GM23338 (cell line): ENCODE measurements around the gene LINGO4. TPM values are rescaled to one million over a fixed set of nuclear protein-coding genes. Genes with fewer than 3 reads are reported as not detected.

Experiments
- ATAC-seq: fragments of 200-7000 bp; cut with Tn5 transposase; 3 replicates; pipeline ENCODE4 v1.9.1; 2020
- DNase-seq: peaks from one replicate; pipeline ENCODE4 v3.0.0-alpha.2; 2015; ENCODE audit warnings: low spot score
- H2AFZ ChIP-seq: fragments of 200-600 bp; sonication (generic); 2 replicates; pipeline ENCODE4 v1.8.0; 2016; ENCODE audit warnings: antibody characterized with exemption, mild to moderate bottlenecking, moderate library complexity
- H3F3A ChIP-seq: fragments of 200-600 bp; sonication (generic); replicated peaks from 2 replicates; pipeline ENCODE4 v1.8.0; 2017; ENCODE audit warnings: antibody characterized with exemption, mixed run types, low read depth
- H3K27ac ChIP-seq: fragments of 200-600 bp; sonication (generic); 2 replicates; pipeline ENCODE4 v1.6.1; 2016; ENCODE audit warnings: low read depth
- H3K27me3 ChIP-seq: fragments of 200-600 bp; sonication (generic); 2 replicates; pipeline ENCODE4 v1.8.0; 2016; ENCODE audit warnings: mild to moderate bottlenecking, mixed run types, moderate library complexity; ENCODE audit not compliant: insufficient read depth
- H3K36me3 ChIP-seq: fragments of 200-600 bp; sonication (generic); 2 replicates; pipeline ENCODE4 v1.8.0; 2016; ENCODE audit warnings: mild to moderate bottlenecking; ENCODE audit not compliant: insufficient read depth
- H3K4me1 ChIP-seq: fragments of 200-600 bp; sonication (generic); 2 replicates; pipeline ENCODE4 v1.8.0; 2016; ENCODE audit warnings: mild to moderate bottlenecking, moderate library complexity; ENCODE audit not compliant: insufficient read depth
- H3K4me2 ChIP-seq: fragments of 200-600 bp; sonication (generic); 2 replicates; pipeline ENCODE4 v1.7.1; 2017; ENCODE audit warnings: mixed run types
- H3K4me3 ChIP-seq: fragments of 200-600 bp; sonication (generic); 2 replicates; pipeline ENCODE4 v1.6.1; 2016; ENCODE audit warnings: mixed run types
- H3K79me2 ChIP-seq: fragments of 200-600 bp; sonication (generic); replicated peaks from 2 replicates; pipeline ENCODE4 v1.8.0; 2017; ENCODE audit warnings: mild to moderate bottlenecking; ENCODE audit not compliant: insufficient read depth
- H3K9me2 ChIP-seq: fragments of 200-600 bp; sonication (generic); 2 replicates; pipeline ENCODE4 v1.8.0; 2017; ENCODE audit not compliant: insufficient read depth
- H4K20me1 ChIP-seq: fragments of 200-600 bp; sonication (generic); replicated peaks from 2 replicates; pipeline ENCODE4 v1.8.0; 2017; ENCODE audit warnings: mild to moderate bottlenecking; ENCODE audit not compliant: insufficient read depth
- H3K27ac Mint-ChIP-seq: 2 replicates; pipeline ENCODE4 v1.8.0; 2020; ENCODE audit warnings: inconsistent platforms, mild to moderate bottlenecking, moderate library complexity, mixed read lengths
- H3K27me3 Mint-ChIP-seq: 3 replicates; pipeline ENCODE4 v1.8.0; 2022; ENCODE audit warnings: low read depth, mild to moderate bottlenecking, moderate library complexity, mixed read lengths, inconsistent platforms; ENCODE audit not compliant: insufficient read depth, poor library complexity
- H3K36me3 Mint-ChIP-seq: 3 replicates; pipeline ENCODE4 v1.8.0; 2021; ENCODE audit warnings: low read depth, mild to moderate bottlenecking, inconsistent platforms, moderate library complexity, mixed read lengths
- H3K4me1 Mint-ChIP-seq: 3 replicates; pipeline ENCODE4 v1.8.0; 2020; ENCODE audit warnings: mild to moderate bottlenecking, inconsistent platforms, mixed read lengths
- H3K4me3 Mint-ChIP-seq: 3 replicates; pipeline ENCODE4 v1.8.0; 2021; ENCODE audit warnings: moderate library complexity, mild to moderate bottlenecking, inconsistent platforms, mixed read lengths
- H3K9me3 Mint-ChIP-seq: 3 replicates; pipeline ENCODE4 v1.8.0; 2020; ENCODE audit warnings: moderate library complexity, mild to moderate bottlenecking, inconsistent platforms, mixed read lengths
- EZH2 ChIP-seq: fragments of 200-600 bp; sonication (generic); IDR thresholded peaks from one replicate; pipeline ENCODE4 v1.8.0; 2017; ENCODE audit warnings: antibody characterized with exemption, mild to moderate bottlenecking, low read depth; ENCODE audit not compliant: unreplicated experiment
- EZH2phosphoT487 ChIP-seq: fragments of 200-600 bp; sonication (generic); IDR thresholded peaks from one replicate; pipeline ENCODE4 v1.8.1; 2018; ENCODE audit warnings: antibody characterized with exemption; ENCODE audit not compliant: unreplicated experiment
- JUNB ChIP-seq: IDR thresholded peaks from one replicate; pipeline ENCODE4 v1.6.1; 2016; ENCODE audit warnings: antibody characterized with exemption; ENCODE audit not compliant: unreplicated experiment
- NANOG ChIP-seq: IDR thresholded peaks from 2 replicates; pipeline ENCODE4 v1.6.1; 2016; ENCODE audit warnings: antibody characterized with exemption, borderline replicate concordance
- POLR2AphosphoS5 ChIP-seq: IDR thresholded peaks from 2 replicates; pipeline ENCODE4 v1.6.1; 2016; ENCODE audit warnings: antibody characterized with exemption, low read depth
- STAT1 ChIP-seq: IDR thresholded peaks from one replicate; pipeline ENCODE4 v1.6.1; 2016; ENCODE audit warnings: antibody characterized with exemption; ENCODE audit not compliant: unreplicated experiment
- ZNF114 ChIP-seq: fragments of 250-450 bp; sonication (Bioruptor Pico); IDR thresholded peaks from 2 replicates; pipeline ENCODE4 v1.5.0; 2020; ENCODE audit warnings: mild to moderate bottlenecking, moderate library complexity
- polyA plus RNA-seq: library from polyadenylated mRNA; unstranded; fragments of >200 nt; fragmentation: Nextera tagmentation; extraction: Ambion mirVana; gene quantifications from 2 replicates; pipeline ENCODE4 v1.2.1, GENCODE V29; 2016
- total RNA-seq: library from RNA; depleted of rRNA; stranded (reverse); fragments of >200 nt; shearing (Covaris generic); gene quantifications from 2 replicates; pipeline ENCODE4 v1.2.3, GENCODE V29; 2014
- TF ChIP-seq, protein P1 (sequence below): IDR thresholded peaks from 2 replicates; pipeline ENCODE4 v1.6.1; 2016; ENCODE audit warnings: antibody characterized with exemption
- TF ChIP-seq, protein P2 (sequence below), 2 experiments: fragments of 200-600 bp in 1 of 2; sonication (generic) in 1 of 2; conservative IDR thresholded peaks; 2 replicates each; pipeline versions ENCODE4 v1.5.1 to v1.6.1; 2016 to 2017; ENCODE audit warnings: antibody characterized with exemption in 2 of 2, low read depth in 2 of 2, mild to moderate bottlenecking in 2 of 2, moderate library complexity in 1 of 2
- TF ChIP-seq, protein P3 (sequence below): fragments of 250-450 bp; sonication (Bioruptor Pico); IDR thresholded peaks from 2 replicates; pipeline ENCODE4 v1.5.0; 2020; ENCODE audit warnings: mild to moderate bottlenecking, moderate library complexity
- TF ChIP-seq, protein P4 (sequence below): IDR thresholded peaks from one replicate; pipeline ENCODE4 v1.6.1; 2018; ENCODE audit warnings: antibody characterized with exemption; ENCODE audit not compliant: unreplicated experiment

Gene LINGO4
- total and polyA plus RNA-seq, 2 experiments from 2014 or later = not detected

DNA sequence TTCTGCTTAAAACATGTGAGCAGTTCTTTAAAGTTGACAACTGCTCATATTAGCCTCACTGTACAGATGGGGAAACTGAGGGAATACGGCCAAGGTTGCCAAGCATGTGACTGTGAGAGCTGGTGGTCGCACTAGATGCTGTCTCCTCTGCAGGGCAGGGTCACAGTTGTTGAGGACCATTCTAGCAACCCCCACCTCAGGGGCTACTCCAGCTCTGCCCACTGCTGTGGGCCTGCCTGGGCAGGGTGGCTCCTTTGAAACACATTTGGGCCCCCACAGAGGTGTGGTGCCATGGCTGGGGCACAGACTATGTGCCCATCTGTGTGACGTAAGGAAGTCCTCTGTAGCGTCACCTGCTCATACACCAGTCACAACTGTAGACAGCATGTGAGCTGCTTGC, 47.5 kb upstream of the LINGO4 start (continued):
- TF ChIP-seq, protein P1, sequence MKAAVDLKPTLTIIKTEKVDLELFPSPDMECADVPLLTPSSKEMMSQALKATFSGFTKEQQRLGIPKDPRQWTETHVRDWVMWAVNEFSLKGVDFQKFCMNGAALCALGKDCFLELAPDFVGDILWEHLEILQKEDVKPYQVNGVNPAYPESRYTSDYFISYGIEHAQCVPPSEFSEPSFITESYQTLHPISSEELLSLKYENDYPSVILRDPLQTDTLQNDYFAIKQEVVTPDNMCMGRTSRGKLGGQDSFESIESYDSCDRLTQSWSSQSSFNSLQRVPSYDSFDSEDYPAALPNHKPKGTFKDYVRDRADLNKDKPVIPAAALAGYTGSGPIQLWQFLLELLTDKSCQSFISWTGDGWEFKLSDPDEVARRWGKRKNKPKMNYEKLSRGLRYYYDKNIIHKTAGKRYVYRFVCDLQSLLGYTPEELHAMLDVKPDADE = no peak
- no peak for TF ChIP-seq POLR2AphosphoS5
- TF ChIP-seq, protein P2, sequence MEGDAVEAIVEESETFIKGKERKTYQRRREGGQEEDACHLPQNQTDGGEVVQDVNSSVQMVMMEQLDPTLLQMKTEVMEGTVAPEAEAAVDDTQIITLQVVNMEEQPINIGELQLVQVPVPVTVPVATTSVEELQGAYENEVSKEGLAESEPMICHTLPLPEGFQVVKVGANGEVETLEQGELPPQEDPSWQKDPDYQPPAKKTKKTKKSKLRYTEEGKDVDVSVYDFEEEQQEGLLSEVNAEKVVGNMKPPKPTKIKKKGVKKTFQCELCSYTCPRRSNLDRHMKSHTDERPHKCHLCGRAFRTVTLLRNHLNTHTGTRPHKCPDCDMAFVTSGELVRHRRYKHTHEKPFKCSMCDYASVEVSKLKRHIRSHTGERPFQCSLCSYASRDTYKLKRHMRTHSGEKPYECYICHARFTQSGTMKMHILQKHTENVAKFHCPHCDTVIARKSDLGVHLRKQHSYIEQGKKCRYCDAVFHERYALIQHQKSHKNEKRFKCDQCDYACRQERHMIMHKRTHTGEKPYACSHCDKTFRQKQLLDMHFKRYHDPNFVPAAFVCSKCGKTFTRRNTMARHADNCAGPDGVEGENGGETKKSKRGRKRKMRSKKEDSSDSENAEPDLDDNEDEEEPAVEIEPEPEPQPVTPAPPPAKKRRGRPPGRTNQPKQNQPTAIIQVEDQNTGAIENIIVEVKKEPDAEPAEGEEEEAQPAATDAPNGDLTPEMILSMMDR (conservative IDR thresholded peaks at IDR 0.05; ENCODE audit: low read depth in 2 of 2) = no peak
- TF ChIP-seq NANOG = no peak
- no peak for TF ChIP-seq EZH2
- TF ChIP-seq ZNF114 = no peak

DNA sequence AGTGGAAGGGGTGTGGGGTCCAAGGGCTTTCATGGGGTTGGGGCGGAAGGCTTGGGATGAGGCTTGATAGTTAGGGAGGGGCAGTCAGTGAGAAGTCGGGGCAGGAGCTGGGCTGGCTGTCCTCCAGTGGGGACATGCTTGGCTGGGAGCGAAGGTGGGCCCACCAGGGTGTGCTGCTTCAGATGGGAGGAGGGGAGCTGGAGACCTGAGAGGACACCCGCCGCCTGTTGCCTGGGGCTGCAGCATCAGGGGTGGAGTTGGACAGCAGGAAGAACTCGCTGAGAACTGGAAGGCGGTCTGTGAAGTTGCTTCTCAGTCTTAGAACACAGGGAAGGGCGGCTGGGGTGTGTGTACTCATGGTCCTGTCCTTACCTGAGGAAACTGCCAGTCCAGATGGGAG, 46.7 kb upstream of the LINGO4 start:
- H3K27me3 ChIP-seq = no peaks in the 10 kb centered on the region
- H3K27ac ChIP-seq = no peak overlapping the region
- Mint-ChIP-seq H3K9me3 (no peaks in the 10 kb centered on the region), H3K27ac (no peak overlapping the region), H3K36me3 (no peaks in the 10 kb centered on the region), H3K27me3 (peaks cover 21% of the 10 kb centered on the region), H3K4me3 (no peak overlapping the region), H3K4me1 (no peaks in the 10 kb centered on the region; the same call in 2 of the 3 replicates)
- H2AFZ ChIP-seq = no peak overlapping the region
- DNase-seq (no peak), ATAC-seq (no peak)
- no peaks in the 10 kb centered on the region for H3K36me3 ChIP-seq
- H3K9me2 ChIP-seq = no peaks in the 10 kb centered on the region
- H3K4me3 ChIP-seq = no peak overlapping the region
- no peaks in the 10 kb centered on the region for H3K4me1 ChIP-seq
- H4K20me1 ChIP-seq = no peaks in the 10 kb centered on the region
- H3K79me2 ChIP-seq = no peaks in the 10 kb centered on the region
- H3F3A ChIP-seq = no peaks in the 10 kb centered on the region
- no peak overlapping the region for H3K4me2 ChIP-seq
- TF ChIP-seq ZNF114 (no peak), JUNB (no peak), EZH2phosphoT487 (no peak), POLR2AphosphoS5 (no peak), EZH2 (no peak), STAT1 (no peak)
- TF ChIP-seq, protein P1 = no peak
- TF ChIP-seq, protein P3, sequence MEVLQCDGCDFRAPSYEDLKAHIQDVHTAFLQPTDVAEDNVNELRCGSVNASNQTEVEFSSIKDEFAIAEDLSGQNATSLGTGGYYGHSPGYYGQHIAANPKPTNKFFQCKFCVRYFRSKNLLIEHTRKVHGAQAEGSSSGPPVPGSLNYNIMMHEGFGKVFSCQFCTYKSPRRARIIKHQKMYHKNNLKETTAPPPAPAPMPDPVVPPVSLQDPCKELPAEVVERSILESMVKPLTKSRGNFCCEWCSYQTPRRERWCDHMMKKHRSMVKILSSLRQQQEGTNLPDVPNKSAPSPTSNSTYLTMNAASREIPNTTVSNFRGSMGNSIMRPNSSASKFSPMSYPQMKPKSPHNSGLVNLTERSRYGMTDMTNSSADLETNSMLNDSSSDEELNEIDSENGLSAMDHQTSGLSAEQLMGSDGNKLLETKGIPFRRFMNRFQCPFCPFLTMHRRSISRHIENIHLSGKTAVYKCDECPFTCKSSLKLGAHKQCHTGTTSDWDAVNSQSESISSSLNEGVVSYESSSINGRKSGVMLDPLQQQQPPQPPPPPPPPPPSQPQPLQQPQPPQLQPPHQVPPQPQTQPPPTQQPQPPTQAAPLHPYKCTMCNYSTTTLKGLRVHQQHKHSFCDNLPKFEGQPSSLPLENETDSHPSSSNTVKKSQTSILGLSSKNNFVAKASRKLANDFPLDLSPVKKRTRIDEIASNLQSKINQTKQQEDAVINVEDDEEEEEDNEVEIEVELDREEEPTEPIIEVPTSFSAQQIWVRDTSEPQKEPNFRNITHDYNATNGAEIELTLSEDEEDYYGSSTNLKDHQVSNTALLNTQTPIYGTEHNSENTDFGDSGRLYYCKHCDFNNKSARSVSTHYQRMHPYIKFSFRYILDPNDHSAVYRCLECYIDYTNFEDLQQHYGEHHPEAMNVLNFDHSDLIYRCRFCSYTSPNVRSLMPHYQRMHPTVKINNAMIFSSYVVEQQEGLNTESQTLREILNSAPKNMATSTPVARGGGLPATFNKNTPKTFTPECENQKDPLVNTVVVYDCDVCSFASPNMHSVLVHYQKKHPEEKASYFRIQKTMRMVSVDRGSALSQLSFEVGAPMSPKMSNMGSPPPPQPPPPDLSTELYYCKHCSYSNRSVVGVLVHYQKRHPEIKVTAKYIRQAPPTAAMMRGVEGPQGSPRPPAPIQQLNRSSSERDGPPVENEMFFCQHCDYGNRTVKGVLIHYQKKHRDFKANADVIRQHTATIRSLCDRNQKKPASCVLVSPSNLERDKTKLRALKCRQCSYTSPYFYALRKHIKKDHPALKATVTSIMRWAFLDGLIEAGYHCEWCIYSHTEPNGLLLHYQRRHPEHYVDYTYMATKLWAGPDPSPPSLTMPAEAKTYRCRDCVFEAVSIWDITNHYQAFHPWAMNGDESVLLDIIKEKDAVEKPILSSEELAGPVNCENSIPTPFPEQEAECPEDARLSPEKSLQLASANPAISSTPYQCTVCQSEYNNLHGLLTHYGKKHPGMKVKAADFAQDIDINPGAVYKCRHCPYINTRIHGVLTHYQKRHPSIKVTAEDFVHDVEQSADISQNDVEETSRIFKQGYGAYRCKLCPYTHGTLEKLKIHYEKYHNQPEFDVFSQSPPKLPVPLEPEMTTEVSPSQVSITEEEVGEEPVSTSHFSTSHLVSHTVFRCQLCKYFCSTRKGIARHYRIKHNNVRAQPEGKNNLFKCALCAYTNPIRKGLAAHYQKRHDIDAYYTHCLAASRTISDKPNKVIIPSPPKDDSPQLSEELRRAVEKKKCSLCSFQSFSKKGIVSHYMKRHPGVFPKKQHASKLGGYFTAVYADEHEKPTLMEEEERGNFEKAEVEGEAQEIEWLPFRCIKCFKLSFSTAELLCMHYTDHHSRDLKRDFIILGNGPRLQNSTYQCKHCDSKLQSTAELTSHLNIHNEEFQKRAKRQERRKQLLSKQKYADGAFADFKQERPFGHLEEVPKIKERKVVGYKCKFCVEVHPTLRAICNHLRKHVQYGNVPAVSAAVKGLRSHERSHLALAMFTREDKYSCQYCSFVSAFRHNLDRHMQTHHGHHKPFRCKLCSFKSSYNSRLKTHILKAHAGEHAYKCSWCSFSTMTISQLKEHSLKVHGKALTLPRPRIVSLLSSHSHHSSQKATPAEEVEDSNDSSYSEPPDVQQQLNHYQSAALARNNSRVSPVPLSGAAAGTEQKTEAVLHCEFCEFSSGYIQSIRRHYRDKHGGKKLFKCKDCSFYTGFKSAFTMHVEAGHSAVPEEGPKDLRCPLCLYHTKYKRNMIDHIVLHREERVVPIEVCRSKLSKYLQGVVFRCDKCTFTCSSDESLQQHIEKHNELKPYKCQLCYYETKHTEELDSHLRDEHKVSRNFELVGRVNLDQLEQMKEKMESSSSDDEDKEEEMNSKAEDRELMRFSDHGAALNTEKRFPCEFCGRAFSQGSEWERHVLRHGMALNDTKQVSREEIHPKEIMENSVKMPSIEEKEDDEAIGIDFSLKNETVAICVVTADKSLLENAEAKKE = no peak
- TF ChIP-seq, protein P4, sequence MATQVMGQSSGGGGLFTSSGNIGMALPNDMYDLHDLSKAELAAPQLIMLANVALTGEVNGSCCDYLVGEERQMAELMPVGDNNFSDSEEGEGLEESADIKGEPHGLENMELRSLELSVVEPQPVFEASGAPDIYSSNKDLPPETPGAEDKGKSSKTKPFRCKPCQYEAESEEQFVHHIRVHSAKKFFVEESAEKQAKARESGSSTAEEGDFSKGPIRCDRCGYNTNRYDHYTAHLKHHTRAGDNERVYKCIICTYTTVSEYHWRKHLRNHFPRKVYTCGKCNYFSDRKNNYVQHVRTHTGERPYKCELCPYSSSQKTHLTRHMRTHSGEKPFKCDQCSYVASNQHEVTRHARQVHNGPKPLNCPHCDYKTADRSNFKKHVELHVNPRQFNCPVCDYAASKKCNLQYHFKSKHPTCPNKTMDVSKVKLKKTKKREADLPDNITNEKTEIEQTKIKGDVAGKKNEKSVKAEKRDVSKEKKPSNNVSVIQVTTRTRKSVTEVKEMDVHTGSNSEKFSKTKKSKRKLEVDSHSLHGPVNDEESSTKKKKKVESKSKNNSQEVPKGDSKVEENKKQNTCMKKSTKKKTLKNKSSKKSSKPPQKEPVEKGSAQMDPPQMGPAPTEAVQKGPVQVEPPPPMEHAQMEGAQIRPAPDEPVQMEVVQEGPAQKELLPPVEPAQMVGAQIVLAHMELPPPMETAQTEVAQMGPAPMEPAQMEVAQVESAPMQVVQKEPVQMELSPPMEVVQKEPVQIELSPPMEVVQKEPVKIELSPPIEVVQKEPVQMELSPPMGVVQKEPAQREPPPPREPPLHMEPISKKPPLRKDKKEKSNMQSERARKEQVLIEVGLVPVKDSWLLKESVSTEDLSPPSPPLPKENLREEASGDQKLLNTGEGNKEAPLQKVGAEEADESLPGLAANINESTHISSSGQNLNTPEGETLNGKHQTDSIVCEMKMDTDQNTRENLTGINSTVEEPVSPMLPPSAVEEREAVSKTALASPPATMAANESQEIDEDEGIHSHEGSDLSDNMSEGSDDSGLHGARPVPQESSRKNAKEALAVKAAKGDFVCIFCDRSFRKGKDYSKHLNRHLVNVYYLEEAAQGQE = no peak
